Kidney tubule cell (primary cell): ENCODE measurements around the gene LNX1.
A peak's percentile ranks its signal among the peaks of the same experiment; 100 is the strongest.

Source experiments
- DNase-seq: peaks from one replicate; pipeline ENCODE4 v3.0.0-alpha.2; 2018; ENCODE audit warnings: low spot score

The LNX1 gene

DNA sequence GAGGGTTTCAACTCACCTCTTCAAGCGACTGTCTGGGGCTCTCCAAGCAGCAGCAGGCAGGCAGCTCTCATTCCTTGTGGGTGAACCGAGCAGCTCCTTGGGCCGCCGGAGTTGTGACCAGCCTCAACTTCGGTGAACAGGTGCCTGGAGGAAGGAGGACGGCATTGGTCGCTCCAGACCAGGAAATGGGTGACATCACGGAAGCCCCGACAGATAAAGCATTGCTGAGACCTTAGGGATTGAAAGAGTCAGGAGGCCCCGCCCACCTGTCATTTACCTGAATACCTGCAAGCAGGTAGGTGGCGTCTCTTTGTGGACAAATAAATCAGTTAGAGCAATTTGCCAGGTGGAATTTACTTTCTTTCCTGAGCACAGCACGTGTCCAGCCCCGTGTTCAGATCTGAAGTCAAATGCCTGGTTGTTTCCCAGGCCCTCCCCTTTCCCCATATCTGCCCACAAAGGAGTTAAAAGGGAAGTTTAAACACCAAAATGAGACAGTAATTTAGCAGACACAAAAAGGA, at the start of gene LNX1:
Gene LNX1, minus strand, starts transcription at position 115 of the 521 bp plus-strand sequence. CDS start 17,484 bp downstream, outside the sequence.
- peak; percentile 92 for DNase-seq

DNA sequence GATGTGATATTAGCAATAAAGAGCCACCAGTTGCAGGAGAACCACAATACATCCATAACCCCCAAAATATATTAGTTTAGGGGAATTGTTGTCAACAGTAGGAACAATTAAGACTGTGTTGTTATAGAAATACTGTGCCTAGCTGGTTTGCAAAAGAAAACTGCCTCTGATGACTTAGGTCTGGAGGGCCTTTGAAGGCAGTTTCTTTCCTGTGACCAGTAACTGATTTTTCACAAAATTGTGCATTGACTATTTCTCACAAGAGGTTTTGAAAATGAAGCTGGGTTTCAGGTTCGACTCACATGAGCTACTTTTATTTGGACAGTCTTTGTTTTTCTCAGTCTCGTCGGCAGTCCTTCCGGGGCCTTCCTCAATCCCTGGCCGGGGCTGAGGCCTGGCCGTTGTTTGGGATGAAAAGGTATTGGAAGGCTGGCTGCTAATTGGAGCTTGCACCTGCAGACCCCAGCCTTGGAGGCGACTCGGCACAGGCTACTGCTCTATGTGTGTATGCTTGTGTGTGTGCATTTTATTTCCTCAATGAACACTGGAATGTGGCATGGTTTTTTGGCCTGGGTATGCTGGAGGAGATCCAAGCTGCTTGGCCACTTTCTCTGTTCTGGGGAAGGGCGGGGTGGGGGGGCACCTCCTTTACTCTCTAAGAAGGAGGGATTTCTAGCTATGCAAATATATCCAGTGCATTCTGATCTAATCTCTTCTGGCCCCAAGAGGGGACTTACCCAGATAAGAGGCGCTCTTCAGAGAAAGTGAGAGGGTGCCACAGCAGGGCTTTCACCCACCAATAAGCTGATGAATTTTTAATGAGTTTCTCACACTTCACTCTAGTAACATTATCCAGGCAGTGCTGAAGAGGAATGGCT, 49.5 kb upstream of the LNX1 start:
- peak; percentile 15 for DNase-seq

DNA sequence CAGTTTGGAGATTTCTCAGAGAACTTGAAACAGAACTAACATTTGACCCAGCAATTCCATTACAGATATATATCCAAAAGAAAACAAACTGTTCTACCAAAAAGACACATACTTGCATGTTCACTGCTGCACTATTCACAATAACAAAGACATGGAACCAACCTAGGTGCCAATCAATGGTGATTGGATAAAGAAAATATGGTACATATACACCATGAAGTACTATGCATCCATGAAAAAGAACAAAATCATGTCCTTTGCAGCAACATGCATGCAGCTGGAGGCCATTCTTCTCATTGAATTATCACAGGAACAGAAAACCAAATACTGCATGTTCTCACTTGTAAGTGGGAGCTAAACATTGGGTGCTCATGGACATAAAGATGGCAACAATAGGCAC, 47.6 kb upstream of the LNX1 start:
- DNase-seq = no peak

DNA sequence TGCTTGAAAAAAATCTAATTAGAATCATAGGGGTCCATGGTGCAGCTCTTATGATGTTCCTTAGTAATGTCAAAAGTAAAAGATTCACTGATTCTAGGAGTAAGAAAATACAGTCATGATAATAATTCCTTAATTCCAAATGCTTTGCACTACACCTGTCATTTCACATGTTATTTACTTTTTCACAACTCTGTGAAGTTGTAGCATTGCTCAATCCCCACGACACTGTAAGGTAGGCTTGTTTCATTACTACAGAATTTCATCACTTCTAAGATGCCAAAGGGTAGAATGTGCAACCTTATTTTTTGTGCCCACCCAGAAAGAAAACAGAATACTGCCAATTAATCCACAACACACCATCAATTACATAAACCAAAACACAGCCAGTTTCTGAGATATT, 46.1 kb upstream of the LNX1 start:
- DNase-seq = no peak

DNA sequence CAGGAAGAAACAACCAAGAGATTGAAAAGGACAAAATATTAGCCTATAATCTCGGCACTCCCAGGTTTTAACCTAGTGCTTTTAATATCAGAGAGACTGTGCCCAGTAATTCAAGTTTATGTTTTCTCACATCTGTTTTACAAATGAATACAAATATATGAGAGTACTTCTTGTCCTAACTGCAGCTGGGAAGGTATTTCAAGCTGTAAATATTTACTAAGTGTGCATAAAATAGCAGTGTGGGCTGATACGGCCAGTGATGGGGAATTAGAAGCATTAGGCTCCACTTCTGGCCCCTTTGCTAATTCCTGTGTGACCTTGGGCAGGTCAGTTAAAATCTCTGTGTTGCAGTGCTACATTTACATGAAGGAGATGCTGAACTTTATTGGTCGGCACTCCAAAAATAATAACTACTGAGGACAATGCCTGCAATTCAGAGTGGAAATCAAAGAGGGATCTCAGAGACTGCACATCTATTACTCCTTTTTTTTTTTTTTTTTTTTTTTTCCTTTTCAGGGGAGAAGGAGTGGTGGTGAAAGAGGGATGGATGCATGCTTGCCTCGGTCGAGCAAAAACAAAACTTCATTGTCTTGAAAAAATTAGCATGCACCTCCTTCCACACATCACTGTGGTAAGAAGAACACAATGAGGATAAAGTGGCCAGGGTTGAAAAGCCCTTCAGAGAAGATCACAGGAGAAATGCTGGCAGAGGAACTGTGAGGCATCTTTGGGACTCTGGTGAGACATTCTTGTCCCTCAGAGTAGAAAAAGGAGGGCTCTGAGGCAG, 44.6 kb upstream of the LNX1 start:
- no peak for DNase-seq

DNA sequence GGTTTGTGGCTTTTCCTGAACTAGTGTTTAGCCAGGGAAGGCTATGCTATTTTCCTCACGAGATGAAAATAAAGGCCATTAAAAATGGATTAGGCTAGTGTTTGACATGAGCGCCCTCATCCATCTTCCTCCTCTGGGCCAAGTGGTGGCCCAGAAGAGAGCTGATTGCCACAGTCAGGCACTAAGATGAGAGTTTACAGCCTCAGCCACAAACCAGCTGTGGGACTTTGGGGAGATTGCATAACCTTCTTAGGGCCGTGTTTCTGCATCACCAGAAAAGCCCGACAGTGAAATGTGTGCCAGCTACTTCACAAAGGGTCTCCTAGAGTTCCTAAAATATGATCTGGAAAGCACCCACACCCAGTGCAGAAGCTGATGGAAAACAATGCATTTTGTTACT, 42.3 kb upstream of the LNX1 start:
- DNase-seq = no peak

DNA sequence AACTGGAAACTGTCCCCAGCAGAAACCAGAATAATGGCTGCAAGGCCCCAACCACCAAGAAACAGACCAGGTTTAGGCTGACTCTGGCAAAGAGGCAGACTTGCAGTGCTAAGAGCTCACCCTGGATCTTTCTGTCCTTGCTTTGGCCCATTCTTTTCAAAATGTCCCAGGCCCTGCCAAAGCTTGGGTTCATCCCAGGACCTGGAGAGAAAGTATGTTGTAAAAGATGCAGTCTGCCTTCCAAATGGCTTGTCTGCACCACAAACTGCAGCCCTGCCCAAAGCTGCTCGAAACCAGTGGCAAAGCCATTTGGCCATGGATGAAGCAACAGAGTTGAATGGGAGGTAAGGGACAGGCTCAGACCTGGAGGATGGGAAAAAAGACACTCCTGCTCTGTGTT, 38.0 kb upstream of the LNX1 start:
- no peak for DNase-seq

DNA sequence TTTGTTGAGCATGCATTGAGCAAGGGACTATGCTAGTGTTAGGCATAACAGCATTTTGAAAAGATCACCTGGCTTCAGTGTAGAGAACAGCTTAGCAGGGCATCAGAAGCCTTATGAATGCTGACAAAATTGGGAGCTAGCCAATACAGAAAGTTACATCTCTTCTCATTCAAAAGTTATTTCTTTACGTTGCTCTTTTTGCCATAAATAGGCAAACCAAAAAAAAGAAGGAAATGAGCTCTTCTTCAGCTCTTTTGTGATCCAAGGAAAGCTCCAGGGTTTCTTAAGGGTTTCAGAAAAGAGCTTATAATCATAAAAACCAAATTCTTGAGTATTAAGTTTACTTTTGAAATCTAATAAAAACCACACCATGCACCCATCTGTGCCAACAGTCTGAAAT, 35.2 kb upstream of the LNX1 start:
- no peak for DNase-seq

DNA sequence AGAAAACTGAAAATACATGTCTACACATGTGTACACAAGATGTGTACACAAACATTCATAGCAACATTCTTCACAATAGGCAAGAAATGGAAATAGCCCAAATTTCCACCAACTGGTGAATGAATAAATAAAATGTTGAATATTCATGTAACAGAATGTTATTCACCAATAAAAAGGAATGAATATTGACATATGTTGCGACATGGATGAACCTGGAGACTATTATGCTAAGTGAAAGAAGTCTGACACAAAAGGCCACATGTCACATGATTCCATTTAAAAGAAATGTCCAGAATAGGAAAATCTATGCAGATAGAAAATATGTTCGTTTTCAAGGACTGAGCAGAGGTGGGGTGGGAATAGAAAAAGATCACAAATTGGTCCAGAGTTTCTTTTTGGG, 34.6 kb upstream of the LNX1 start:
- no peak for DNase-seq

DNA sequence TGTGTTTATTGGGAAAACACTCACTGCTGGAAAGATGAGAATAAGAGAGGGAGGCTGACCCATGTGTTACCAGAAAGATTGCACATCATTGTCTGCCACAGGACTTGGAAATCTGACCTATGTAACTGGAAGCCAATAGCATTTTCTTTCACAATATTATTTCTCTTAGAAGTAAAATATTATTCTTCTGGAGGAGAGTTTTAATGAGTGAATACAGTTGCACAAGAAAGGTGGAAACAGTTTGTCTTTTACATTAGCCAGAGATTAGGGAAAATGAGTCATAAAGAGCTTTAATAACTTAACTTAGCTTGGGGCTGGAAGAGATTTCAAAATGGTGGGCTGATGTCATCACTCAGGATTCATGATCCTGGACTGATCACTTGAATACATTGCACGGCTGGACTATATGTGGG, 31.5 kb upstream of the LNX1 start:
- no peak for DNase-seq

DNA sequence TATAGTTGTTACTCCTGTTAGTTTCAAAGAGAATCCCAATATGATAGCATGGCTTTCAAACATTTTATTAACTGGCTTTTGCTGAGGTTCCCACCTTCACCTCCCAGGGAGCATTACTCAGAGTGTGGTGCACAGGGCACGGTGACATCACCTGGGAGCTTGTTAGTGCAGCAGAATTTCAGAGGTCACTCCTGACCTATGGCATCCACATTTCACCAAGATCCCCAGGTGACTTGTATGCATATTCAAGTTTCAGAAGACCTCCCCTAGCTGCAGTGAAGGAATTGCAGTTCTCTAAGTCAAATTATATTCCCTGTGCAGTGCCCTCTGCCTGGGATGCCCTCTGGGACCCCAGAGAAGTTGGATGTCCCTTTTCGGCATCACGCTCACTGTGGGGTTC, 29.7 kb upstream of the LNX1 start:
- peak; percentile 79 for DNase-seq

DNA sequence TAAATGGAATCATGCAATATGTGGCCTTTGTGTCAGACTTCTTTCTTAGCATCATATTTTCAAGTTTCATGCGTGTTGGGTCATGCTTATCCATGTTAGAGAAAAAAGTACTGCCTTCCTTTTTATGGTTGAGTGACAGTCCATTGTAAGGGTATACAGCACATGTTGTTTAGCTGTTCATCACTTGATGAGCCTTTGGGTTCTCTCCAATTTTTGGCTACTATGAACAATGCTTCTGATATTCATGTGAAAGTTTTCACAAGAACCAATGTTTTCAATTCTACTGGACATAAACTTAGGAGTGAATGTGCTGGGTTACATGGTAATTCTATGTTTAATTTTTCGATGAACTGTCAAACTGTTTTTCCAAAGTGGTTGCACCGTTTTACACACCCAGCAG, 28.1 kb upstream of the LNX1 start:
- no peak for DNase-seq

DNA sequence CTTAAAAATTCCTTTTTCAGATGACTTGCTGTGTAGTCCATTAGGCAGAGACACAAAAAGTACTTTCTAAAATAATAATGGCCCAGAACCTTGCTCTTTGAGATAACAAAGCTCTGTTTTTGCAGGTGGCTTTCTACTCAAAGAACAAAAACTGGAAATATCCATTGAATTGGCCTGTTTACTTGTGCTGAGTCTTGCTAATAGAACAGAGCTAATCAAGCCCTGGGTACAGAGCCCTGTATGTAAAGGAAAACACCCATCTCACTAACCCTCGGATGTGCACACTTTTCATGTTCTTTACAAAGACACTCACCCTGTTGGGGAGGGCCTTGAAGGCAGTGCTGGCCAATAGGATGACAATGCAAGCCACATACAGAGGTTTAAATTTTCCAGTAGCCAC, 27.0 kb upstream of the LNX1 start:
- DNase-seq = no peak

DNA sequence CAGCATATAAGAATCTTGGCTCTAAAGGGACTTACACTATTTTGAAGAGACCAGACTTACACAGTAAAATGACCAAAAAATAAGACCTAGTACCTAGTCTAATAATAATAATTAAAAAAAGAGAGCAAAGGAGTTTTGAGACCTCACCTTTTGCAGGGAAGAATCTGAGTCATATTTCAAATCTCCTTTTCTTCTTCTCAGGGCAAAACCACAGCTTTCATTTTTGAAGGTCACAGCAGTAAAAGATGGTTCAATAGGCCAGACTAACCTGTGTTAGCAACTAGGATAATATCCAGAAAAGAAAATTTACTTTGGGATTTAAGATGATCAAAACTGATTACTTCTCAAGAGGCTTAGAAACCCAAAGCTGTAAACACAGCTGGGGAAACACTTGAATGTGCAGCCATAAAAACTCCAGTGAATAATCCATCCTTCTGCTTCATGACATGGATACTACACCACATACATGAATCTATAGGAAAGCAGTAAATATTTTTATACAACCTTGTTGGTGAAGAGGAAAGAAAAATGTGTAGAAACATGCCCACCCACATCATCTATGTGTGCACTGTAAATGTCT, 25.9 kb upstream of the LNX1 start:
- no peak for DNase-seq

DNA sequence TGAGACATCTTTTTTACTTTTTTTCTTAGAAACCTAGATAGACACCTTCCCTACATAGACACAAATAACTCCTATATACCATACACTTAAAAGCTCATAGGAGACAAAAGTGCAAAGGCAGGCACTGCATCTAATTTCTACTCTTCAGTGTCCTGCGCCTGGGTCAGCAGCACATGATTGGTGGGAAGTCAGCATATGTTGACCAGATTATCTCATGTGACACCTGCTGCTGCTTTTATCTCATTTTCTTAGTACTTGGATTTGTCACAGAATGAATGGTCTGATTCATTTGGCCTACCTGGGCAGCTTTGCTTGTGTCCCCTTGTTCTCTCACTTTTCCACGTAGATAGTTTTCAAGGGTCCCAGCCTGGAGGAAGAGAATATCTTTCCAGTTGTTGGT, 24.9 kb upstream of the LNX1 start:
- DNase-seq = no peak

DNA sequence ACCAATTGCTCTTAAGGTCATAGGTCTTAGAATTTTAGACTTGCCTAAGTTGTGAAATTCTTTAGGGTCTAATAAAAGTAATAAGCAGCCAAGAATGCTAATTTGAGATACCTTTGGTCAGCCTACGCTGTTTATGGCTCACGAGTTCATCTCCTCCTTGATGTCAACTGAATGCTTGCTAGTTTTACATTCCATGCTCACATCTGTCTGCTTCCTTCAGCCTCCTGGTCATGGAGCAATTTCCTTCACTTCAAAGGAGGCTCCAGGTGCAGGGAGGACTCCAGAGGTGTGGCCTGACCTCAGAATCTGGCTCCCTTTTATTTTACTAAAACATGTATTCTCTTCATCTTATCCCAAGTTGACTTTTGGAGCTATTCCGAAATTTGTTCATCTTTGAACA, 23.3 kb upstream of the LNX1 start:
- DNase-seq = peak; percentile 13

DNA sequence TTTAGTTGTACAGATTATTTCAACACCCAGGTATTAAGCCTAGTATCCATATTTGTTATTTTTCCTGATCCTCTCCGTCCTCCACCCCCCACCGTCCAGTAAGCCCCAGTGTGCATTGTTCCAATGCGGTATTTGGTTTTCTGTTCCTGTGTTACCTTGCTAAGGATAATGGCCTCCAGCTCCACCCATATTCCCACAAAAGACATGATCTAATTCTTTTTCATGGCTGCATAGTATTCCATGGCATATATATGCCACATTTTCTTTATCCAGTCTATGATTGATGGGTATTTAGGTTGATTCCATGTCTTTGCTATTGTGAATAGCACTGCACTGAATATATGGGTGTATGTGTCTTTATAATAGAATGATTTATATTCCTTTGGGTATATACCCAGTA, 22.1 kb upstream of the LNX1 start:
- DNase-seq = no peak

DNA sequence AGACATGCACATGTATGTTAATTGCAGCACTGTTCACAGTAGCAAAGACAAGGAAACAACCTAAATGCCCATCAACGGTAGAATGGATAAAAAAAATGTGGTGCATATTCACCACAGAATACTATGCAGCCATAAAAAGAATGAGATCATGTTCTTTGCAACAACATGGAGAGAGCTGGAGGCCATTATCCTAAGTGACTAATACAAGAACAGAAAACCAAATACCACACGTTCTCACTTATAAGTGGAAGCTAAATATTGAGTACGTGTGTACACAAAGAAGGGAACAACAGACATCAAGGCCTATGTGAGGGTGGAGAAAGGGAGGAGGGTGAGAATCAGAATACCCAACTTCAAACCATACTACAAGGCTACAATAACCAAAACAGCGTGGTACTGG, 17.4 kb upstream of the LNX1 start:
- no peak for DNase-seq

DNA sequence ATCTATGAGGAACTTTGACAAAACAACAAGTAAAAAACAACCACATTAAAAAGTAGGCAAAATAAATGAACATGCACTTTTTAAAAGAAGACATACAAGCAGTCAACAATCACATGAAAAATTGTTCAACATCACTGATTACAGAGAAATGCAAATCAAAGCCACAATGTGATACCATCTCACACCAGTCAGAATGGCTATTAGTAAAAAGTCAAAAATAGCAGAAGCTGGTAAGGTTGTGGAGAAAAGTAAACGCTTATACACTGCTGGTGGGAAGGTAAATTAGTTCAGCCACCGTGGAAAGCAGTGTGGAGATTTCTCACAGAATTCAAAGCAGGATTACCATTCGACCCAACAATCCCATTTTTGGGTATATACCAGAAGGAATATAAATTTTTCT, 17.0 kb upstream of the LNX1 start:
- no peak for DNase-seq

DNA sequence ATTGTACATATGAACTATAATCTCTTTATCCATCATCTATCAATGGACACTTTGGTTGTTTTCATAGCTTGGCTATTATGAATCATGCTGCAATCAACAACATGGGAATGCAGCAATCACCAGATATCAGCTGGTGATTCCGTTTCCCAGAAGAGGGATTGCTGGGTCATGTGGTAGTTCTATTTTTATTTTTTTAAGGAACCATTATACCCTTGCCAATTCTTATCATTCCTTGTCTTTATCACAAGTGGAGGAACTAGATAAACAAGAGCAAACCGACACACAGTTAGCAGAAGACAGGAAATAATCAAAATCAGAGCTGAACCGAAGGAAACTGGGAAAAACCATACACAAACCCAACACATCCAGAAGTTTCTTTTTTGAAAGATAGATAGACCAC, 14.5 kb upstream of the LNX1 start:
- no peak for DNase-seq

DNA sequence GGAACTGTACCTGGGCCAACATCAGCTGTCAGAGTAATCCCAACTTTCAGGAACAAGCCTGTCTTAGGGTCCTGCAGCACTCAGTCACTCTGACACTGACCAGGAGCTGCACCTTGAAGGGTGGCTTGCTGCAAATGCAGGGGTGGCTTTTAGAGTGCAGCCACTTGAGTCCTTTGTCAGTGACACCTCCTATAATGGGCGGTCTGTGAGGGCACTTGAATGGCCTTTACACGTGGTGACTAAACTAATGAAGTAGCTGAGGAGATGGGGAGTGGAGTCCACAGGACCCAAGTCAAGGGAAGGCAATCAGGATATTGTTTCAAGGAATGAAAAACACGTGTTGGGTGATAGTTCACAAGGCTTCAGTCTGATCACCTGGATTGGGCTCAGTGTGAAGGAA, 11.1 kb upstream of the LNX1 start:
- no peak for DNase-seq

DNA sequence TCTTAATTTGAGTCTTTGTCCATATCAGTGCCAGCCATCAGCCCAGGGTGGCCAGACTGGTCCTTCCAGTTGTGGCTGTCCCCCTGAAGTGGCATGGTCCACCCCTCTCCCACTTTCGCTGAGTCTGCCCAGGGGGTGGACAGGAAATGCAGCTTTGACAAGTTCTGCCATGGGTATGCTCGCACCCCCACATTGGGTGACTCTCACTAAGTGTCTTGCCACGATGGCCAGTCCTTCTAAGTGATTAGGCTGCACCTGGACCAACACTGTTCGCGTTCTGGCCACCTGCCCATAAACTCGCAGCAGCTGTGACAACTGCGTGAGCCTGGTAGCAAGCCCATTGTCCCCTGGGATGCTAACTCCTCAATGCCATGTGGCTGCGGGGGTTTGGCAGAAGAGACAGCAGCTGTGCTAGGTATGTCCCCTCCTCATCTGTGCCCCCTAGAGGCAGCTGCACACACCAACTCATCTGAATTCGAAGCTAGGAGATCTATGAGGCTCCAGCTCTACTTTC, 10.0 kb upstream of the LNX1 start:
- DNase-seq = peak; percentile 8

DNA sequence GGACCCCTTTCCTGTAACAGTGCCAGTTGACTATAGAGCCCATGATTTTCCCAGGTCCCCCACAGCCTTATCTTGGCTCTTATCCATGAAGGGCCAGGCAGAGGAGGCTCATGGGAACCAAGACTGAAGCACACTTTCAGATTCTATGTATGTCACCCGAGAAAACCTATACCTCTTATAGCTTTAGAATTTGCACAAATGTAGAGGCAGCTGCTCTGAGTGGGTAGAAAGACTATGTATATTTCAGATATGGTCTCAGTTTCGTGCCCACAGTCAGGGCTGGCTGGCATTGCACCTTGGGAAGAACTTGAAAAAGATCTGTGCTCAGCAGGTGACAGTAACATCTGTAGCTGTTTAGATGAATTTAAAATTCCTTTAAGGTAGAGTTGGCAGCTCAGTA, 8.3 kb upstream of the LNX1 start:
- no peak for DNase-seq
